Measurements from ENCODE around the gene USP11. TPM values are rescaled to one million over a fixed set of nuclear protein-coding genes. Genes with fewer than 3 reads are reported as not detected.
A peak's percentile ranks its signal among the peaks of the same experiment; 100 is the strongest.

Gene USP11
- total RNA-seq, 4 donors from 2014 or later = 19.8 to 66.8 (median 27.3) TPM

DNA sequence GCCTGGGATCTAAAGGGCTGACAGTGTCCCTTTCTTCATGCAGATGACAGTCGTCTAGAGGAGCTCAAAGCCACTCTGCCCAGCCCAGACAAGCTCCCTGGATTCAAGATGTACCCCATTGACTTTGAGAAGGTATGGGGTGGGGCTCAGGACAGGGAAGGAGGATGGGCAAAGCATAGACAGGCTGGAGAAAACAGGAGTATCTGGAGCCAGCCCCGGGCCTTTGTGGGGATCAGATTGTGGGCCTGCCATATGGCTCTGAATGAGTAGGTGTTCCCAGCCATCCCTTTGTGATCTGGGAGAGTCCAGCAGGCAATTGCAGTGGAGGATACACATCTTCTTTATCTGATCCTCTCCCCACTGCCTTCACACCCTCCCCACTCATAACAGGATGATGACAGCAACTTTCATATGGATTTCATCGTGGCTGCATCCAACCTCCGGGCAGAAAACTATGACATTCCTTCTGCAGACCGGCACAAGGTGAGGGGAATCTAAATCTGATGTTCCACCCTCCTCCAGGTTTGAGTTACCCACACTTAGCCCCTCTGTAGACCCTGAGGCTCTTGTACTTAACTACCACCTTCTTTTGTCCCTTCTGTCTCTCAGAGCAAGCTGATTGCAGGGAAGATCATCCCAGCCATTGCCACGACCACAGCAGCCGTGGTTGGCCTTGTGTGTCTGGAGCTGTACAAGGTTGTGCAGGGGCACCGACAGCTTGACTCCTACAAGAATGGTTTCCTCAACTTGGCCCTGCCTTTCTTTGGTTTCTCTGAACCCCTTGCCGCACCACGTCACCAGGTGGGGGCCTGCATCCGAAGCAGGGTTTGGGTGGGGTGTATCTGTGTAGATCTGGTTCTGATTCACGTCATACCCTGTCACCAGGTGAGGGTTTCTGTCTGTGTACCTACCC, 20.2 kb upstream of the USP11 start:
- H3K27me3 ChIP-seq = no peaks in the 10 kb centered on the region
- H3K27ac ChIP-seq = no peak overlapping the region
- peaks cover 0 to 11% (median 0%) of the 10 kb centered on the region in 4 donors for H3K4me1 ChIP-seq
- peak in 1 of 3 donors; percentile 18 for DNase-seq
- no peak overlapping the region for H3K4me3 ChIP-seq
- no peak for TF ChIP-seq POLR2A (IDR thresholded peaks at IDR 0.05)
- TF ChIP-seq, protein P1, sequence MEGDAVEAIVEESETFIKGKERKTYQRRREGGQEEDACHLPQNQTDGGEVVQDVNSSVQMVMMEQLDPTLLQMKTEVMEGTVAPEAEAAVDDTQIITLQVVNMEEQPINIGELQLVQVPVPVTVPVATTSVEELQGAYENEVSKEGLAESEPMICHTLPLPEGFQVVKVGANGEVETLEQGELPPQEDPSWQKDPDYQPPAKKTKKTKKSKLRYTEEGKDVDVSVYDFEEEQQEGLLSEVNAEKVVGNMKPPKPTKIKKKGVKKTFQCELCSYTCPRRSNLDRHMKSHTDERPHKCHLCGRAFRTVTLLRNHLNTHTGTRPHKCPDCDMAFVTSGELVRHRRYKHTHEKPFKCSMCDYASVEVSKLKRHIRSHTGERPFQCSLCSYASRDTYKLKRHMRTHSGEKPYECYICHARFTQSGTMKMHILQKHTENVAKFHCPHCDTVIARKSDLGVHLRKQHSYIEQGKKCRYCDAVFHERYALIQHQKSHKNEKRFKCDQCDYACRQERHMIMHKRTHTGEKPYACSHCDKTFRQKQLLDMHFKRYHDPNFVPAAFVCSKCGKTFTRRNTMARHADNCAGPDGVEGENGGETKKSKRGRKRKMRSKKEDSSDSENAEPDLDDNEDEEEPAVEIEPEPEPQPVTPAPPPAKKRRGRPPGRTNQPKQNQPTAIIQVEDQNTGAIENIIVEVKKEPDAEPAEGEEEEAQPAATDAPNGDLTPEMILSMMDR (IDR thresholded peaks at IDR 0.05) = no peak
- H3K36me3 ChIP-seq = peaks cover 0 to 78% (median 0%) of the 10 kb centered on the region in 3 donors
- no peaks in the 10 kb centered on the region for H3K9me3 ChIP-seq

DNA sequence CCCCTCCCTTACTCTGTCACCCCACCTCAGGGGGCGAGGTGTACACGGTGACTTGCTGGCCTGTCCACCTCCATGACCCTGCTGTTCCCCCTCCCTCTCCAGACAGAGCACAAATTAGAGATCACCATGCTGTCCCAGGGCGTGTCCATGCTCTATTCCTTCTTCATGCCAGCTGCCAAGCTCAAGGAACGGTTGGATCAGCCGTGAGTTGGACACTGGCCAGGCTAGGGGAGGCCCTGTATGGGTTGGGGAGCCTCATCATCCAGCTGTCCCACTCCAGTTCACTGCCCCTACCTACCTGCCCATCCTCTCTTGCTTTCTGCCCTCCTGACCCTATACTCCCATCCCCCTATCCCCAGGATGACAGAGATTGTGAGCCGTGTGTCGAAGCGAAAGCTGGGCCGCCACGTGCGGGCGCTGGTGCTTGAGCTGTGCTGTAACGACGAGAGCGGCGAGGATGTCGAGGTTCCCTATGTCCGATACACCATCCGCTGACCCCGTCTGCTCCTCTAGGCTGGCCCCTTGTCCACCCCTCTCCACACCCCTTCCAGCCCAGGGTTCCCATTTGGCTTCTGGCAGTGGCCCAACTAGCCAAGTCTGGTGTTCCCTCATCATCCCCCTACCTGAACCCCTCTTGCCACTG, 18.3 kb upstream of the USP11 start:
- H3K4me1 ChIP-seq = peaks cover 0 to 11% (median 2%) of the 10 kb centered on the region in 4 donors
- H3K4me3 ChIP-seq = no peak overlapping the region
- no peak for TF ChIP-seq POLR2A (IDR thresholded peaks at IDR 0.05)
- TF ChIP-seq, protein P1 (IDR thresholded peaks at IDR 0.05) = no peak
- H3K27ac ChIP-seq = no peak overlapping the region
- DNase-seq = no peak
- H3K27me3 ChIP-seq = no peaks in the 10 kb centered on the region
- H3K9me3 ChIP-seq = no peaks in the 10 kb centered on the region
- peaks cover 0 to 60% (median 0%) of the 10 kb centered on the region in 3 donors for H3K36me3 ChIP-seq

DNA sequence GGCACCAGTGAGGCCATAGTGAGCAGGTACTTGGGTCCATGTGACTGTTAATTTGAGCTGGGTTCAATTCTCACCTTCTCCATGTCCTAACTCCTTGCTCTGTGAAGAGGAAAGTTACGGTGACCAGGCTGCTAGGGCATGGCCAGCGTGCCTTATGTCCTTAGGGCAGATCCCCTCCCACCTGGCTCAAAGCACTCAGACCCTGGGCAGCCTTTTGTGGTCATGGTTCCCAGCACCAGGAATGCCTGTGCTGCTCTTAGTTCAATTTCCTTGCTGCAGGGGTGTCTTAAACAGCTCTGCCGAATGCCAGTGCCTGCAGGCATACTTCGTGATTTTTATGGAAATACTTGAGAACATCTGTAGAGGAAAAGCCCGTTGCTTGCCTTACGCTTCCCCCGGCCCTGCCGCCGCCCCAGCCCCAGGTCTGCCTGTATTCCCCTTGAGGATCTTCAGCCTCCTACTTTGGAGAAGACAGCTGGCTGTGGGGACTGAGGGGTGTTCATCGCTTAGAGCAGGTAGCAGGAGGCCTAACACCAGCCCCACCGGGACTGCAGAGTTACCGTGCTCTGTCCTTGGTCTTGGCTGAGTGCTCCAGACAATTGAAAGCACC, 17.4 kb upstream of the USP11 start:
- H3K27ac ChIP-seq = no peak overlapping the region
- peaks cover 0 to 11% (median 4%) of the 10 kb centered on the region in 4 donors for H3K4me1 ChIP-seq
- H3K36me3 ChIP-seq = peaks cover 0 to 52% (median 0%) of the 10 kb centered on the region in 3 donors
- H3K27me3 ChIP-seq = no peaks in the 10 kb centered on the region
- H3K9me3 ChIP-seq = no peaks in the 10 kb centered on the region
- no peak for DNase-seq
- TF ChIP-seq, protein P1 (IDR thresholded peaks at IDR 0.05) = no peak
- no peak for TF ChIP-seq POLR2A (IDR thresholded peaks at IDR 0.05)
- H3K4me3 ChIP-seq = no peak overlapping the region

GRCh38 chrX:47216393-47216925, 16.4 kb upstream of the USP11 start:
- H3K4me3 ChIP-seq = no peak overlapping the region
- DNase-seq = no peak

More at GRCh38 chrX:47216393-47216925, 16.4 kb upstream of the USP11 start:
- H3K27ac ChIP-seq = peak overlapping the region; percentile 75 to 97 (median 92)
- H3K9me3 ChIP-seq = no peaks in the 10 kb centered on the region
- no peak for TF ChIP-seq POLR2A (IDR thresholded peaks at IDR 0.05)
- TF ChIP-seq, protein P1 (IDR thresholded peaks at IDR 0.05) = no peak
- H3K27me3 ChIP-seq = no peaks in the 10 kb centered on the region
- peaks cover 0 to 43% (median 0%) of the 10 kb centered on the region in 3 donors for H3K36me3 ChIP-seq
- H3K4me1 ChIP-seq = peaks cover 0 to 11% (median 4%) of the 10 kb centered on the region in 4 donors
